HEK293T (cell line): ENCODE results near the gene EFNA5.

ENCODE experiments used
- CTCF ChIA-PET: fragments of 350-600 bp; formaldehyde crosslinking; extraction: SDS; loops from one replicate; lab custom pipeline; 2021; ENCODE audit warnings: antibody characterized with exemption, inconsistent platforms; lab: Yijun Ruan, JAX
- POLR2A ChIA-PET: fragments of 350-600 bp; formaldehyde crosslinking; extraction: SDS; loops from one replicate; lab custom pipeline; 2020; ENCODE audit warnings: antibody characterized with exemption, inconsistent platforms; lab: Yijun Ruan, JAX
- DNase-seq: peaks from one replicate; pipeline ENCODE4 v3.0.0; 2012; ENCODE audit warnings: mixed read lengths; ENCODE audit errors: extremely low spot score
- ARNT ChIP-seq: fragments of 450-650 bp; IDR thresholded peaks from 2 replicates; pipeline ENCODE4 v1.6.1; 2017; ENCODE audit warnings: mild to moderate bottlenecking
- CTBP1 ChIP-seq: fragments of 450-650 bp; IDR thresholded peaks from 2 replicates; pipeline ENCODE4 v1.6.1; 2016; ENCODE audit warnings: borderline replicate concordance
- ELF4 ChIP-seq: fragments of 450-650 bp; IDR thresholded peaks from 2 replicates; pipeline ENCODE4 v1.6.1; 2017; ENCODE audit warnings: antibody characterized with exemption
- FOXA1 ChIP-seq: fragments of 450-650 bp; IDR thresholded peaks from 2 replicates; pipeline ENCODE4 v1.6.1; 2016; ENCODE audit warnings: mild to moderate bottlenecking
- FOXK2 ChIP-seq: fragments of 450-650 bp; IDR thresholded peaks from 2 replicates; pipeline ENCODE4 v1.6.1; 2016; ENCODE audit warnings: mild to moderate bottlenecking
- FOXM1 ChIP-seq: fragments of 450-650 bp; IDR thresholded peaks from 2 replicates; pipeline ENCODE4 v1.6.1; 2017; ENCODE audit warnings: mild to moderate bottlenecking, borderline replicate concordance
- HDGF ChIP-seq: fragments of 450-650 bp; IDR thresholded peaks from 2 replicates; pipeline ENCODE4 v1.6.1; 2017; ENCODE audit warnings: antibody characterized with exemption, borderline replicate concordance
- L3MBTL2 ChIP-seq: fragments of 450-650 bp; conservative IDR thresholded peaks from 2 replicates; pipeline ENCODE4 v1.6.1; 2016; ENCODE audit warnings: mild to moderate bottlenecking
- LEF1 ChIP-seq: fragments of 450-650 bp; IDR thresholded peaks from 2 replicates; pipeline ENCODE4 v1.6.1; 2017; ENCODE audit warnings: mild to moderate bottlenecking, borderline replicate concordance
- NFRKB ChIP-seq: fragments of 450-650 bp; IDR thresholded peaks from 2 replicates; pipeline ENCODE4 v1.6.1; 2016; ENCODE audit warnings: mild to moderate bottlenecking, moderate library complexity
- SP1 ChIP-seq: fragments of 450-650 bp; IDR thresholded peaks from 2 replicates; pipeline ENCODE4 v1.6.1; 2017
- SUZ12 ChIP-seq: fragments of 450-650 bp; IDR thresholded peaks from 2 replicates; pipeline ENCODE4 v1.6.1; 2016; ENCODE audit warnings: mild to moderate bottlenecking
- TARDBP ChIP-seq: fragments of 450-650 bp; IDR thresholded peaks from 2 replicates; pipeline ENCODE4 v1.6.1; 2016
- ZNF384 ChIP-seq: fragments of 450-650 bp; IDR thresholded peaks from 2 replicates; pipeline ENCODE4 v1.6.1; 2016
- TF ChIP-seq, protein P1 (sequence below): fragments of 450-650 bp; IDR thresholded peaks from 2 replicates; pipeline ENCODE4 v1.6.1; 2016

EFNA5 gene

GRCh38 chr5:107523029-107523680 is 147.6 kb downstream of the EFNA5 start:
- no peak for DNase-seq

GRCh38 chr5:107522456-107522855 is 148.3 kb downstream of the EFNA5 start:
- CTCF ChIA-PET, result no interaction called here
- POLR2A ChIA-PET, result no interaction called here

More at GRCh38 chr5:107523029-107523680, 147.6 kb downstream of the EFNA5 start:
- ChIA-PET POLR2A (no interaction called here), CTCF (interaction anchor here (1.2 kb wide), 1 partner anchor 49 kb away, joined by 3 read pairs; no protein-coding TSS in a partner anchor)
- TF ChIP-seq ZNF384, result no peak
- no peak for TF ChIP-seq SUZ12
- TF ChIP-seq, protein P1, sequence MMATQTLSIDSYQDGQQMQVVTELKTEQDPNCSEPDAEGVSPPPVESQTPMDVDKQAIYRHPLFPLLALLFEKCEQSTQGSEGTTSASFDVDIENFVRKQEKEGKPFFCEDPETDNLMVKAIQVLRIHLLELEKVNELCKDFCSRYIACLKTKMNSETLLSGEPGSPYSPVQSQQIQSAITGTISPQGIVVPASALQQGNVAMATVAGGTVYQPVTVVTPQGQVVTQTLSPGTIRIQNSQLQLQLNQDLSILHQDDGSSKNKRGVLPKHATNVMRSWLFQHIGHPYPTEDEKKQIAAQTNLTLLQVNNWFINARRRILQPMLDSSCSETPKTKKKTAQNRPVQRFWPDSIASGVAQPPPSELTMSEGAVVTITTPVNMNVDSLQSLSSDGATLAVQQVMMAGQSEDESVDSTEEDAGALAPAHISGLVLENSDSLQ, result no peak
- no peak for TF ChIP-seq FOXM1
- TF ChIP-seq HDGF, result no peak
- no peak for TF ChIP-seq L3MBTL2
- TF ChIP-seq NFRKB, result no peak
- no peak for TF ChIP-seq SP1
- no peak for TF ChIP-seq LEF1
- TF ChIP-seq ELF4, result no peak

DNA sequence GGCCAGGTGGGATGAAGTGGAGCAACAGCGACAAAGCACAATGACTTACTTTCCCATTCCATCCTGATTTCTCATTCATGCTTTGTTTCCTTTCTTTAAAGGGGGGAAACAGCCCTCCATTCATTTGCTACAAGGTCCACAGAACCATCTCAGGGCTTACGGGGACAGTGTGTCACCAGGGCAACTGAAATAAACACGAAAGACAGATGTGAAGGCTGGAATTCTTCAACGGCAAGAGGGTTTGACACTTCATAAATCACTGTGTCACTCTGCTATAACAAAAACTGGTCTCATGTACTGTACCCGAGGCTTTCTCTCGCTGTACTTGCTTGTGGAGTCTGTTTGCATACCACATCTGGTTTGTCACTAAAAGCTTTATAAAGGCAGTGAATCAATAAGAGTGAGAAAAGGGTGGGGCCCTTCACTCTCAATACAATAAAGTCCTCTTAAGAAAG is 150.8 kb downstream of the EFNA5 start:
- ChIA-PET CTCF (interaction anchor here (1.2 kb wide), 1 partner anchor 28 kb away, joined by 3 read pairs; no protein-coding TSS in a partner anchor), POLR2A (no interaction called here)
- TF ChIP-seq SP1, result no peak
- TF ChIP-seq, protein P1, result peak; percentile 72
- DNase-seq, result no peak

More at GRCh38 chr5:107522456-107522855, 148.3 kb downstream of the EFNA5 start:
- TF ChIP-seq TARDBP (no peak), ZNF384 (no peak), ELF4 (no peak), FOXM1 (no peak), SUZ12 (no peak)
- no peak for DNase-seq

DNA sequence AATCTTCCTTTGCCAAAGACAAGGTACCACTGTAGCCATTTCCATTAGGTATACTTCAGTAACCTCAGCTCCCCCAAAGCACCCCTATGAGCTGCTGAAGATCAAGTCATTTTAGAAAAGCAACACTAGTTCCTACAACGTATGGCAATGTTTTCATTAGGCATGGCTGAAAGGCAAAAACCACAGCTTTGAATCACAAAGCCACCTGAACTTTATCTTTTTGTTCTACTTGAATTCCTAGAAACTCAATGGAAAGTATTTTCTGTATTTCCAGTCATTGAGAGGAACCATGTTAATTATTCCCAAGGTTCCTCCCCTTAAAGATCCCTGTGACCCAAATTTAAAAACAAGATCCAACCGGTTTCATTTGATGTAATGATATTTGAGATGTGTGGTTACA is 152.1 kb downstream of the EFNA5 start:
- ChIA-PET CTCF (interaction anchor here (0.6 kb wide), 2 partner anchors 81 to 99 kb away, joined by 4 to 6 read pairs; no protein-coding TSS in a partner anchor), POLR2A (no interaction called here)
- DNase-seq, result no peak
- TF ChIP-seq SP1 (no peak), L3MBTL2 (no peak), CTBP1 (no peak), SUZ12 (no peak), ARNT (no peak)
- TF ChIP-seq, protein P1, result no peak

- TF ChIP-seq, protein P1, result peak; percentile 28; the same call in 1 of the 2 replicates
- no peak for TF ChIP-seq FOXA1
- CTCF ChIA-PET, result interaction anchor here (0.6 kb wide), 2 partner anchors 81 to 100 kb away, joined by 4 to 6 read pairs; no protein-coding TSS in a partner anchor
- POLR2A ChIA-PET, result no interaction called here
- no peak for DNase-seq
Measured at GRCh38 chr5:107518190-107518589, 152.5 kb downstream of the EFNA5 start.

- CTCF ChIA-PET, result no interaction called here
- POLR2A ChIA-PET, result no interaction called here
Measured at GRCh38 chr5:107517185-107518033, 153.3 kb downstream of the EFNA5 start.

More at GRCh38 chr5:107517185-107518033, 153.3 kb downstream of the EFNA5 start:
- TF ChIP-seq HDGF, result no peak
- no peak for TF ChIP-seq ARNT
- TF ChIP-seq SP1, result no peak
- no peak for TF ChIP-seq LEF1
- no peak for TF ChIP-seq FOXK2
- no peak for TF ChIP-seq NFRKB
- no peak for TF ChIP-seq ELF4
- TF ChIP-seq TARDBP, result no peak
- TF ChIP-seq CTBP1, result no peak
- no peak for DNase-seq
